Stimulated activated naive CD4-positive, alpha-beta T cell (primary cell): Measurements from ENCODE around the gene BMP8B.
"Not testable (repeated sequence)": the region's sequence is repeated elsewhere in the genome, so short reads cannot be mapped to it uniquely, and the experiment has no call there.

Experiments used
- DNase-seq, 6 experiments: peaks; one replicate each; lab custom pipeline; 2025; lab: John Stamatoyannopoulos, UW

Gene BMP8B

GRCh38 chr1:39816415-39817090 lies 27.9 kb upstream of the BMP8B start:
- peak; percentile 13 to 67 (median 50) for DNase-seq

GRCh38 chr1:39812913-39813312 lies 24.2 kb upstream of the BMP8B start:
- no peak for DNase-seq

GRCh38 chr1:39808784-39809517 lies 20.3 kb upstream of the BMP8B start:
- DNase-seq: no peak

GRCh38 chr1:39805385-39805784 lies 16.7 kb upstream of the BMP8B start:
- DNase-seq: no peak

- DNase-seq: no peak
Observed at GRCh38 chr1:39802496-39803260, 14.0 kb upstream of the BMP8B start.

GRCh38 chr1:39800471-39800835 lies 11.8 kb upstream of the BMP8B start:
- no peak for DNase-seq

GRCh38 chr1:39799770-39800470 lies 11.3 kb upstream of the BMP8B start:
- peak; percentile 20 to 66 (median 40) for DNase-seq

GRCh38 chr1:39798859-39799769 lies 10.4 kb upstream of the BMP8B start:
- DNase-seq: peak; percentile 53 to 83 (median 74)

GRCh38 chr1:39795651-39796050 lies 7.0 kb upstream of the BMP8B start:
- DNase-seq: no peak

GRCh38 chr1:39791838-39792237 lies 3.2 kb upstream of the BMP8B start:
- no peak for DNase-seq

- DNase-seq: no peak
Observed at GRCh38 chr1:39789571-39790110, 976 bp upstream of the BMP8B start.

- no peak for DNase-seq
Observed at GRCh38 chr1:39788426-39788757, 273 bp downstream of the BMP8B start.

- not testable (repeated sequence) for DNase-seq
Observed at GRCh38 chr1:39787964-39788363, 701 bp downstream of the BMP8B start.

- no peak for DNase-seq
Observed at GRCh38 chr1:39787468-39787867, 1.2 kb downstream of the BMP8B start.

- not testable (repeated sequence) for DNase-seq
Observed at GRCh38 chr1:39787108-39787375, 1.6 kb downstream of the BMP8B start.

GRCh38 chr1:39786303-39787107 lies 2.2 kb downstream of the BMP8B start:
- not testable (repeated sequence) for DNase-seq

GRCh38 chr1:39782685-39783084 lies 6.0 kb downstream of the BMP8B start:
- DNase-seq: not testable (repeated sequence)

GRCh38 chr1:39782103-39782502 lies 6.6 kb downstream of the BMP8B start:
- no peak for DNase-seq

GRCh38 chr1:39781349-39781715 lies 7.3 kb downstream of the BMP8B start:
- no peak for DNase-seq

- no peak for DNase-seq
Observed at GRCh38 chr1:39779821-39780220, 8.8 kb downstream of the BMP8B start.
